Peyer's patch (tissue), 4 donors: ENCODE results near the gene RUSC1. TPM values are rescaled to one million over a fixed set of nuclear protein-coding genes. Genes with fewer than 3 reads are reported as not detected.

Experiments
- DNase-seq, 3 donors: peaks; one replicate each; pipeline ENCODE4 v3.0.0-alpha.2; 2017 to 2019
- H3K27ac ChIP-seq, 4 donors: fragments of 200-600 bp; sonication (generic); one replicate each; pipeline ENCODE4 v1.5.1; 2016 to 2019
- H3K27me3 ChIP-seq, 2 donors: fragments of 200-600 bp; sonication (generic); one replicate each; pipeline ENCODE4 v1.5.1; 2019
- H3K36me3 ChIP-seq, 3 donors: fragments of 200-600 bp; sonication (generic); one replicate each; pipeline ENCODE4 v1.5.1; 2016 to 2019
- H3K4me1 ChIP-seq, 4 donors: fragments of 200-600 bp; sonication (generic); one replicate each; pipeline ENCODE4 v1.5.1; 2016 to 2019
- H3K4me3 ChIP-seq, 4 donors: fragments of 200-600 bp; sonication (generic); 1 replicate in 3 of 4; 2 replicates in 1 of 4; pipeline ENCODE4 v1.5.1; 2016 to 2019; ENCODE audit warnings: mild to moderate bottlenecking in 1 of 4
- H3K9me3 ChIP-seq, 4 donors: fragments of 200-600 bp; sonication (generic); one replicate each; pipeline ENCODE4 v1.5.1; 2016 to 2019; ENCODE audit warnings: mild to moderate bottlenecking in 1 of 4
- CTCF ChIP-seq, 6 experiments: fragments of 450-650 bp in 4 of 6; fragments of 200-600 bp in 2 of 6; sonication (generic) in 1 of 6; IDR thresholded peaks; one replicate each; pipeline ENCODE4 v1.5.1; 2017 to 2019; ENCODE audit warnings: antibody characterized with exemption in 6 of 6, mild to moderate bottlenecking in 3 of 6, moderate library complexity in 1 of 6
- POLR2A ChIP-seq, 2 donors: fragments of 450-650 bp; IDR thresholded peaks; one replicate each; pipeline ENCODE4 v1.5.1; 2017; ENCODE audit warnings: antibody characterized with exemption in 2 of 2, mild to moderate bottlenecking in 2 of 2, moderate library complexity in 2 of 2
- total RNA-seq, 4 donors: library from RNA; depleted of rRNA; stranded (reverse); fragments of >200 nt; gene quantifications; one replicate each; pipeline ENCODE4 v1.1.0, GENCODE V29; 2016

RUSC1 gene
- total RNA-seq, 4 donors from 2014 or later: 40.4 to 72.4 (median 71.8) TPM

GRCh38 chr1:155318082-155318481 lies 2.6 kb upstream of the RUSC1 start:
- DNase-seq: no peak
- Histone ChIP-seq H3K27ac (peak overlapping the region in 1 of 4 donors; percentile 15), H3K4me1 (peaks cover 0 to 35% (median 7%) of the 10 kb centered on the region in 4 donors)

GRCh38 chr1:155319536-155319935 lies 1.2 kb upstream of the RUSC1 start:
- H3K27me3 ChIP-seq: no peaks in the 10 kb centered on the region
- peak overlapping the region in 1 of 4 donors; percentile 74 for H3K27ac ChIP-seq
- H3K4me1 ChIP-seq: peaks cover 0 to 35% (median 8%) of the 10 kb centered on the region in 4 donors
- peaks cover 0 to 19% (median 0%) of the 10 kb centered on the region in 3 donors for H3K36me3 ChIP-seq
- no peak for TF ChIP-seq CTCF (IDR thresholded peaks at IDR 0.05)
- TF ChIP-seq POLR2A (IDR thresholded peaks at IDR 0.05): no peak
- H3K9me3 ChIP-seq: no peaks in the 10 kb centered on the region
- no peak overlapping the region for H3K4me3 ChIP-seq
- no peak for DNase-seq

More at GRCh38 chr1:155318082-155318481, 2.6 kb upstream of the RUSC1 start:
- TF ChIP-seq CTCF (IDR thresholded peaks at IDR 0.05) (no peak), POLR2A (IDR thresholded peaks at IDR 0.05) (no peak)
- Histone ChIP-seq H3K36me3 (peaks cover 0 to 33% (median 0%) of the 10 kb centered on the region in 3 donors), H3K27me3 (no peaks in the 10 kb centered on the region), H3K4me3 (no peak overlapping the region), H3K9me3 (no peaks in the 10 kb centered on the region)

- Histone ChIP-seq H3K4me1 (peaks cover 0 to 38% (median 8%) of the 10 kb centered on the region in 4 donors), H3K27me3 (no peaks in the 10 kb centered on the region), H3K4me3 (peak overlapping the region; percentile 28 to 51 (median 44)), H3K9me3 (no peaks in the 10 kb centered on the region), H3K27ac (peak overlapping the region; percentile 26 to 94 (median 71)), H3K36me3 (peaks cover 0 to 19% (median 0%) of the 10 kb centered on the region in 3 donors)
- DNase-seq: no peak
- TF ChIP-seq CTCF (IDR thresholded peaks at IDR 0.05) (no peak), POLR2A (IDR thresholded peaks at IDR 0.05) (no peak)
Measured at GRCh38 chr1:155320252-155320651, 442 bp upstream of the RUSC1 start.

- Histone ChIP-seq H3K4me1 (peaks cover 0 to 38% (median 8%) of the 10 kb centered on the region in 4 donors), H3K27ac (peak overlapping the region; percentile 68 to 99 (median 84)), H3K4me3 (peak overlapping the region in 3 of 4 donors; percentile 70 to 98 (median 82)), H3K27me3 (no peaks in the 10 kb centered on the region), H3K9me3 (no peaks in the 10 kb centered on the region), H3K36me3 (peaks cover 0 to 26% (median 0%) of the 10 kb centered on the region in 3 donors)
- DNase-seq: peak in 1 of 3 donors; percentile 47
- no peak for TF ChIP-seq POLR2A (IDR thresholded peaks at IDR 0.05)
- TF ChIP-seq CTCF (IDR thresholded peaks at IDR 0.05): no peak
Measured at GRCh38 chr1:155321639-155322503, 1.2 kb downstream of the RUSC1 start.

GRCh38 chr1:155322571-155322952 lies 1.9 kb downstream of the RUSC1 start:
- Histone ChIP-seq H3K9me3 (no peaks in the 10 kb centered on the region), H3K4me1 (peaks cover 0 to 34% (median 8%) of the 10 kb centered on the region in 4 donors), H3K4me3 (peak overlapping the region; percentile 70 to 98 (median 80)), H3K36me3 (peaks cover 0 to 32% (median 0%) of the 10 kb centered on the region in 3 donors), H3K27ac (peak overlapping the region; percentile 93 to 99 (median 96)), H3K27me3 (no peaks in the 10 kb centered on the region)
- TF ChIP-seq POLR2A (IDR thresholded peaks at IDR 0.05) (no peak), CTCF (IDR thresholded peaks at IDR 0.05) (no peak)
- peak in 1 of 3 donors; percentile 55 for DNase-seq
